HepG2 (cell line): ENCODE measurements around the gene TAF6. TPM values are rescaled to one million over a fixed set of nuclear protein-coding genes. Genes with fewer than 3 reads are reported as not detected.

Source experiments
- AGO1 ChIP-seq: fragments of 200-400 bp; formaldehyde crosslinking; IDR thresholded peaks from 2 replicates; pipeline ENCODE4 v1.6.1; 2017; ENCODE audit warnings: mild to moderate bottlenecking, low read depth, low read length, moderate library complexity; ENCODE audit not compliant: poor library complexity, severe bottlenecking
- EED ChIP-seq: sonication (generic); formaldehyde crosslinking; IDR thresholded peaks from 2 replicates; pipeline ENCODE4 v1.5.0; 2020; ENCODE audit warnings: mild to moderate bottlenecking, missing genetic modification reagents
- FIP1L1 ChIP-seq: fragments of 200-400 bp; formaldehyde crosslinking; IDR thresholded peaks from 2 replicates; pipeline ENCODE4 v1.6.1; 2018; ENCODE audit warnings: low read depth, mild to moderate bottlenecking, low read length, moderate library complexity, borderline replicate concordance; ENCODE audit not compliant: insufficient read depth
- KAT2B ChIP-seq: fragments of 150-350 bp; IDR thresholded peaks from 2 replicates; pipeline ENCODE4 v1.6.1; 2014; ENCODE audit warnings: low read depth, low read length, borderline replicate concordance
- NFKB2 ChIP-seq: sonication (generic); formaldehyde crosslinking; IDR thresholded peaks from 2 replicates; pipeline ENCODE4 v1.4.0; 2020; ENCODE audit warnings: missing genetic modification reagents, borderline replicate concordance
- ZBTB7B ChIP-seq: sonication (generic); formaldehyde crosslinking; IDR thresholded peaks from 2 replicates; pipeline ENCODE4 v1.4.0; 2020; ENCODE audit warnings: missing genetic modification reagents
- ZC3H4 ChIP-seq: sonication (generic); formaldehyde crosslinking; IDR thresholded peaks from 2 replicates; pipeline ENCODE4 v1.4.0; 2020; ENCODE audit warnings: missing genetic modification reagents, borderline replicate concordance
- ZNF225 ChIP-seq: sonication (generic); formaldehyde crosslinking; IDR thresholded peaks from 2 replicates; pipeline ENCODE4 v1.4.0; 2020; ENCODE audit warnings: mild to moderate bottlenecking, missing genetic modification reagents
- ZNF660 ChIP-seq: sonication (generic); formaldehyde crosslinking; IDR thresholded peaks from 2 replicates; pipeline ENCODE4 v1.5.1; 2020; ENCODE audit warnings: mild to moderate bottlenecking, low read depth, missing genetic modification reagents, borderline replicate concordance
- ZNF749 ChIP-seq: sonication (generic); formaldehyde crosslinking; IDR thresholded peaks from 2 replicates; pipeline ENCODE4 v1.8.0; 2022; ENCODE audit warnings: mild to moderate bottlenecking, missing genetic modification reagents, moderate library complexity, borderline replicate concordance
- polyA plus RNA-seq, 8 experiments: library from polyadenylated mRNA; depleted of rRNA in 3 of 8; stranded (reverse) in 7 of 8; unstranded in 1 of 8; fragments of >200 nt; fragmentation: Illumina TruSeq in 4 of 8; extraction: Trizol in 4 of 8; gene quantifications; 2 replicates each; pipeline versions ENCODE4 v1.2.1 to v1.2.3, GENCODE V29; 2011 to 2016; ENCODE audit warnings: low read depth in 4 of 8, missing spikeins in 1 of 8, mixed read lengths in 1 of 8; ENCODE audit not compliant: insufficient read depth in 1 of 8
- total RNA-seq, 5 experiments: library from RNA; depleted of rRNA; stranded (reverse); fragments of >200 nt; fragmentation: Illumina TruSeq; extraction: Trizol; gene quantifications; 2 replicates each; pipeline ENCODE4 v1.2.3, GENCODE V29; 2016; ENCODE audit warnings: low read depth in 1 of 5
- TF ChIP-seq, protein P1 (sequence below): sonication (generic); formaldehyde crosslinking; IDR thresholded peaks from 2 replicates; pipeline ENCODE4 v1.5.0; 2020; ENCODE audit warnings: missing genetic modification reagents, mild to moderate bottlenecking, borderline replicate concordance
- TF ChIP-seq, protein P2 (sequence below): sonication (generic); formaldehyde crosslinking; IDR thresholded peaks from 2 replicates; pipeline ENCODE4 v1.4.0; 2020; ENCODE audit warnings: mild to moderate bottlenecking, missing genetic modification reagents
- TF ChIP-seq, protein P3 (sequence below): sonication (generic); formaldehyde crosslinking; IDR thresholded peaks from 2 replicates; pipeline ENCODE4 v1.5.0; 2020; ENCODE audit warnings: missing genetic modification reagents
- TF ChIP-seq, protein P4 (sequence below): sonication (generic); formaldehyde crosslinking; IDR thresholded peaks from 2 replicates; pipeline ENCODE4 v1.5.1; 2020; ENCODE audit warnings: missing genetic modification reagents, mild to moderate bottlenecking, borderline replicate concordance
- TF ChIP-seq, protein P5 (sequence below): sonication (generic); formaldehyde crosslinking; IDR thresholded peaks from 2 replicates; pipeline ENCODE4 v1.4.0; 2020; ENCODE audit warnings: missing genetic modification reagents
- TF ChIP-seq, protein P6 (sequence below): sonication (generic); formaldehyde crosslinking; IDR thresholded peaks from 2 replicates; pipeline ENCODE4 v1.5.1; 2020; ENCODE audit warnings: mild to moderate bottlenecking, missing genetic modification reagents

Gene TAF6
- total and polyA plus RNA-seq, 2 of the 13 experiments (the other 11 are each of a cell fraction or from before 2014, with no cell fraction given), result 12.9 to 18.8 TPM

DNA sequence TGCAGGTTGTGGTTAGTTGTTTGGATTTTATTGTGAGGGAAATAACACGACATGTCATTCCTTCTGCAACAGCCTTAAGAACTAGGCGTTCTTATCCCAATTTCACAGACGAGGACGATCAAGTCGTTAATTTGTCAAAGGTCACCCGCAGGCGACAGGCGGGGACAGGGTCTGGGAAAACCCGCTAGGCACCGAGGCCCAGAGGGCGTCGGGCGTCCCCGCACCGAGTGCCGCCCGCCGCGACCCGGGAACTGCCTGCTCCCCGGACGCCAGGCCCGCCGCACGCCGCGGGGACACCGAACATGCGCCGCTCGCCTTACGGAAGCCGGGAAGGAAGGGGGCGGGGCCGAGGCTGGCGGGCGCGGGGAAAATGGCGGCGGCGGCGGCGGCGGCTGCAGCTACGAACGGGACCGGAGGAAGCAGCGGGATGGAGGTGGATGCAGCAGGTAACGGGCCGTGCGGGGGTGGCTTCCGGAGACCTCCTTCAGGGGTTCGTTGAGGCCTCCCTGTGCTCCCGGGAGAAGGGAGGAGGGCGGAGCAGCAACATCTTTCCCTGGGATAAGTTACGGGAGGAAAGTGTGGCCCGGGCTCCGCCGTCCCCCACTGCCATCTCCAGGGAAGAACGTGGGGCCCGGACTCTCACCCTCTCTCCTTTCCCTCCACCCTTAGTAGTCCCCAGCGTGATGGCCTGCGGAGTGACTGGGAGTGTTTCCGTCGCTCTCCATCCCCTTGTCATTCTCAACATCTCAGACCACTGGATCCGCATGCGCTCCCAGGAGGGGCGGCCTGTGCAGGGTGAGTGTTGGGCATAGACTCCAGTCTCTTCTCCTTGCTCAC, 30.3 kb downstream of the TAF6 start, which contains the start of gene COPS6 (continued):
- TF ChIP-seq, protein P1, sequence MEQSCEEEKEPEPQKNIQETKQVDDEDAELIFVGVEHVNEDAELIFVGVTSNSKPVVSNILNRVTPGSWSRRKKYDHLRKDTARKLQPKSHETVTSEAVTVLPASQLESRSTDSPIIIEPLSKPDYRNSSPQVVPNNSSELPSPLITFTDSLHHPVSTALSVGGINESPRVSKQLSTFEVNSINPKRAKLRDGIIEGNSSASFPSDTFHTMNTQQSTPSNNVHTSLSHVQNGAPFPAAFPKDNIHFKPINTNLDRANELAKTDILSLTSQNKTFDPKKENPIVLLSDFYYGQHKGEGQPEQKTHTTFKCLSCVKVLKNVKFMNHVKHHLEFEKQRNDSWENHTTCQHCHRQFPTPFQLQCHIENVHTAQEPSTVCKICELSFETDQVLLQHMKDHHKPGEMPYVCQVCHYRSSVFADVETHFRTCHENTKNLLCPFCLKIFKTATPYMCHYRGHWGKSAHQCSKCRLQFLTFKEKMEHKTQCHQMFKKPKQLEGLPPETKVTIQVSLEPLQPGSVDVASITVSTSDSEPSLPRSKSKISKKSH (CRISPR knock-in tag), result 0 out of 2 replicates have a peak, but pooled peaks have one; percentile 53
- TF ChIP-seq, protein P2, sequence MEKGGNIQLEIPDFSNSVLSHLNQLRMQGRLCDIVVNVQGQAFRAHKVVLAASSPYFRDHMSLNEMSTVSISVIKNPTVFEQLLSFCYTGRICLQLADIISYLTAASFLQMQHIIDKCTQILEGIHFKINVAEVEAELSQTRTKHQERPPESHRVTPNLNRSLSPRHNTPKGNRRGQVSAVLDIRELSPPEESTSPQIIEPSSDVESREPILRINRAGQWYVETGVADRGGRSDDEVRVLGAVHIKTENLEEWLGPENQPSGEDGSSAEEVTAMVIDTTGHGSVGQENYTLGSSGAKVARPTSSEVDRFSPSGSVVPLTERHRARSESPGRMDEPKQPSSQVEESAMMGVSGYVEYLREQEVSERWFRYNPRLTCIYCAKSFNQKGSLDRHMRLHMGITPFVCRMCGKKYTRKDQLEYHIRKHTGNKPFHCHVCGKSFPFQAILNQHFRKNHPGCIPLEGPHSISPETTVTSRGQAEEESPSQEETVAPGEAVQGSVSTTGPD (CRISPR knock-in tag), result no peak
- TF ChIP-seq AGO1, result peak; percentile 42
- peak; percentile 80 for TF ChIP-seq ZNF225 (CRISPR knock-in tag)
- no peak for TF ChIP-seq ZC3H4 (CRISPR knock-in tag)
- peak; percentile 76 for TF ChIP-seq EED (CRISPR knock-in tag)
- TF ChIP-seq ZNF660, result no peak
- peak; percentile 99 for TF ChIP-seq ZNF749 (CRISPR knock-in tag)
- TF ChIP-seq, protein P3, sequence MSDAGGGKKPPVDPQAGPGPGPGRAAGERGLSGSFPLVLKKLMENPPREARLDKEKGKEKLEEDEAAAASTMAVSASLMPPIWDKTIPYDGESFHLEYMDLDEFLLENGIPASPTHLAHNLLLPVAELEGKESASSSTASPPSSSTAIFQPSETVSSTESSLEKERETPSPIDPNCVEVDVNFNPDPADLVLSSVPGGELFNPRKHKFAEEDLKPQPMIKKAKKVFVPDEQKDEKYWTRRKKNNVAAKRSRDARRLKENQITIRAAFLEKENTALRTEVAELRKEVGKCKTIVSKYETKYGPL, result 0 out of 2 replicates have a peak, but pooled peaks have one; percentile 26
- TF ChIP-seq, protein P4, sequence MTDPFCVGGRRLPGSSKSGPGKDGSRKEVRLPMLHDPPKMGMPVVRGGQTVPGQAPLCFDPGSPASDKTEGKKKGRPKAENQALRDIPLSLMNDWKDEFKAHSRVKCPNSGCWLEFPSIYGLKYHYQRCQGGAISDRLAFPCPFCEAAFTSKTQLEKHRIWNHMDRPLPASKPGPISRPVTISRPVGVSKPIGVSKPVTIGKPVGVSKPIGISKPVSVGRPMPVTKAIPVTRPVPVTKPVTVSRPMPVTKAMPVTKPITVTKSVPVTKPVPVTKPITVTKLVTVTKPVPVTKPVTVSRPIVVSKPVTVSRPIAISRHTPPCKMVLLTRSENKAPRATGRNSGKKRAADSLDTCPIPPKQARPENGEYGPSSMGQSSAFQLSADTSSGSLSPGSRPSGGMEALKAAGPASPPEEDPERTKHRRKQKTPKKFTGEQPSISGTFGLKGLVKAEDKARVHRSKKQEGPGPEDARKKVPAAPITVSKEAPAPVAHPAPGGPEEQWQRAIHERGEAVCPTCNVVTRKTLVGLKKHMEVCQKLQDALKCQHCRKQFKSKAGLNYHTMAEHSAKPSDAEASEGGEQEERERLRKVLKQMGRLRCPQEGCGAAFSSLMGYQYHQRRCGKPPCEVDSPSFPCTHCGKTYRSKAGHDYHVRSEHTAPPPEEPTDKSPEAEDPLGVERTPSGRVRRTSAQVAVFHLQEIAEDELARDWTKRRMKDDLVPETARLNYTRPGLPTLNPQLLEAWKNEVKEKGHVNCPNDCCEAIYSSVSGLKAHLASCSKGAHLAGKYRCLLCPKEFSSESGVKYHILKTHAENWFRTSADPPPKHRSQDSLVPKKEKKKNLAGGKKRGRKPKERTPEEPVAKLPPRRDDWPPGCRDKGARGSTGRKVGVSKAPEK, result no peak
- no peak for TF ChIP-seq FIP1L1
- TF ChIP-seq NFKB2, result peak; percentile 95
- TF ChIP-seq, protein P5, sequence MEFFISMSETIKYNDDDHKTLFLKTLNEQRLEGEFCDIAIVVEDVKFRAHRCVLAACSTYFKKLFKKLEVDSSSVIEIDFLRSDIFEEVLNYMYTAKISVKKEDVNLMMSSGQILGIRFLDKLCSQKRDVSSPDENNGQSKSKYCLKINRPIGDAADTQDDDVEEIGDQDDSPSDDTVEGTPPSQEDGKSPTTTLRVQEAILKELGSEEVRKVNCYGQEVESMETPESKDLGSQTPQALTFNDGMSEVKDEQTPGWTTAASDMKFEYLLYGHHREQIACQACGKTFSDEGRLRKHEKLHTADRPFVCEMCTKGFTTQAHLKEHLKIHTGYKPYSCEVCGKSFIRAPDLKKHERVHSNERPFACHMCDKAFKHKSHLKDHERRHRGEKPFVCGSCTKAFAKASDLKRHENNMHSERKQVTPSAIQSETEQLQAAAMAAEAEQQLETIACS (CRISPR knock-in tag), result peak; percentile 47; the same call in 1 of the 2 replicates
- TF ChIP-seq, protein P6, sequence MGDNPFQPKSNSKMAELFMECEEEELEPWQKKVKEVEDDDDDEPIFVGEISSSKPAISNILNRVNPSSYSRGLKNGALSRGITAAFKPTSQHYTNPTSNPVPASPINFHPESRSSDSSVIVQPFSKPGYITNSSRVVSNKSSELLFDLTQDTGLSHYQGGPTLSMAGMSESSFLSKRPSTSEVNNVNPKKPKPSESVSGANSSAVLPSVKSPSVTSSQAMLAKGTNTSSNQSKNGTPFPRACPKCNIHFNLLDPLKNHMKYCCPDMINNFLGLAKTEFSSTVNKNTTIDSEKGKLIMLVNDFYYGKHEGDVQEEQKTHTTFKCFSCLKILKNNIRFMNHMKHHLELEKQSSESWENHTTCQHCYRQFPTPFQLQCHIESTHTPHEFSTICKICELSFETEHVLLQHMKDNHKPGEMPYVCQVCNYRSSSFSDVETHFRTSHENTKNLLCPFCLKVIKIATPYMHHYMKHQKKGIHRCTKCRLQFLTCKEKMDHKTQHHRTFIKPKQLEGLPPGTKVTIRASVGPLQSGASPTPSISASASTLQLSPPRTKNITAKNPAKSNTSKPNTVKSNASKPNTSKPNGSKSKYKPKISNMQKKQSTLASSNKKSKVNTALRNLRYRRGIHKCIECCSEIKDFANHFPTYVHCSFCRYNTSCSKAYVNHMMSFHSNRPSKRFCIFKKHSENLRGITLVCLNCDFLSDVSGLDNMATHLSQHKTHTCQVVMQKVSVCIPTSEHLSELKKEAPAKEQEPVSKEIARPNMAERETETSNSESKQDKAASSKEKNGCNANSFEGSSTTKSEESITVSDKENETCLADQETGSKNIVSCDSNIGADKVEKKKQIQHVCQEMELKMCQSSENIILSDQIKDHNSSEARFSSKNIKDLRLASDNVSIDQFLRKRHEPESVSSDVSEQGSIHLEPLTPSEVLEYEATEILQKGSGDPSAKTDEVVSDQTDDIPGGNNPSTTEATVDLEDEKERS (CRISPR knock-in tag), result 0 out of 2 replicates have a peak, but pooled peaks have one; percentile 34
- TF ChIP-seq KAT2B, result no peak
- no peak for TF ChIP-seq ZBTB7B
